T-helper 2 cell treated with Interferon-gamma antibody and Interleukin-4, amounts not matched to agents 5 μg/mL and 100 μg/mL, for 36 hours (primary cell): ENCODE measurements around the gene CYP2F1.
A peak's percentile ranks its signal among the peaks of the same experiment; 100 is the strongest.

Source experiments
- DNase-seq: peaks from one replicate; pipeline ENCODE4 v3.0.0; 2021; ENCODE audit warnings: low spot score
- H3K27ac Mint-ChIP-seq: one replicate; pipeline ENCODE4 v1.8.0; 2021; ENCODE audit warnings: mild to moderate bottlenecking, mixed read lengths
- H3K27me3 Mint-ChIP-seq: one replicate; pipeline ENCODE4 v1.8.0; 2021; ENCODE audit warnings: low read depth, mixed read lengths
- H3K36me3 Mint-ChIP-seq: one replicate; pipeline ENCODE4 v1.8.0; 2021; ENCODE audit warnings: low read depth, mixed read lengths
- H3K4me1 Mint-ChIP-seq: one replicate; pipeline ENCODE4 v1.8.0; 2021; ENCODE audit warnings: low read depth, mixed read lengths
- H3K4me3 Mint-ChIP-seq: one replicate; pipeline ENCODE4 v1.8.0; 2022; ENCODE audit warnings: mild to moderate bottlenecking, moderate library complexity, mixed read lengths
- H3K9me3 Mint-ChIP-seq: one replicate; pipeline ENCODE4 v1.8.0; 2021; ENCODE audit warnings: mixed read lengths

Gene CYP2F1

DNA sequence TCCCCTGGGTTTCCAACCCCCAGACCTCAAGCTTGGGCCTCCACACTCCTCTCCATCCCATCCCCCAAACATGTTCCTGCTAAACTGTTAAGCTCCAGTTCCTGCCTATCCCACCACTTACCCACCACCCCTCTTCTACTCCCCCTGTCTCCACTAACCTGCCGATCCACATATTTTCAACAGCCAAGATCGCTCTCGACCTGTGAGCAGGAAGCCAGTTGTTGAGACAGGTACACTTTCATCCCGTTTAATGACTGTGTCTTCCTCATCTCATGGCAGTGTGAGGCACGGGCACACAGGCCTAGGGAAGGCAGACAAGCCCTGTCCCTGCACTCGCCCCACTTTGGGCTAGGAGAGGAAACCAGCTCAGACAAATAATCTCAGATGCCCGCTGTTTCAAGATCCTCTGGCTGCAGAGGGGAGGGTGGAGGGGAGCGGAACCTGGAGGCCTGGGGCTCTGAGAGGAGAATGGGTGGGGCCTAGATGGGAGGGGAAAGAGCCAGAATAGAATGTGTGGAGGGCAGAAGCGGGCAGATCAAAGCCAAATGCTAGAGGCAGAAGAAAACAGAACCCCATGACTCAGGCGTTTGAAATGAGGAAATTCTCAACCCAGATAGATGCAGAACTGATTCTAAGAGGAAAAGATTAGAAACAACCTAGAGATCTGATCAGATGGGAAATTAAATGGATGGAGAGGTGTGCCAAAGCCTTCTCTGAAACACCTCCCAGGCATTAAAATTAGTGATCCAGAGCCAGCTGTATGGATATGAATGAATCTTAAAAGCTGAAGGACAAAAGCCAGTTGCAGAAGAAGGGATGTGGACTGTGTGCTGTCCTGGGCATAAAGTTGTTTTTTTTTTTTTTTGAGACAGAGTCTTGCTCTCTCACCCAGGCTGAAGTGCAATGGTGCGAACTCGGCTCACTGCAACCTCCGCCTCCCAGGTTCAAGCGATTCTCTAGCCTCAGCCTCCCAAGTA is 61.9 kb downstream of the CYP2F1 start:
- Mint-ChIP-seq H3K36me3 (no peaks in the 10 kb centered on the region), H3K4me3 (peak overlapping the region; percentile 11), H3K27me3 (no peaks in the 10 kb centered on the region), H3K4me1 (peaks cover 9% of the 10 kb centered on the region), H3K9me3 (no peaks in the 10 kb centered on the region), H3K27ac (peak overlapping the region; percentile 32)
- DNase-seq: peak; percentile 9
